ENCODE results near the gene FBXO21.

- TF ChIP-seq POLR2A (IDR thresholded peaks at IDR 0.05; ENCODE audit: insufficient read depth in 1 of 2, low read depth in 2 of 2, low read length in 2 of 2), result no peak
- TF ChIP-seq ATF7-NPFF (CRISPR knock-in tag; IDR thresholded peaks at IDR 0.05; ENCODE audit: low read depth), result no peak
- no peak for TF ChIP-seq PHB2 (IDR thresholded peaks at IDR 0.05; ENCODE audit: partially characterized antibody)
- TF ChIP-seq TBL1XR1 (IDR thresholded peaks at IDR 0.05; ENCODE audit: borderline replicate concordance, low read length, partially characterized antibody), result no peak
Observed at GRCh38 chr12:117111821-117112595, 78.3 kb downstream of the FBXO21 start.

Measured in HepG2 (cell line).